Testis (tissue), 3 donors: ENCODE results near the gene MYO1D. TPM values are rescaled to one million over a fixed set of nuclear protein-coding genes. Genes with fewer than 3 reads are reported as not detected.

Source experiments
- DNase-seq: peaks from one replicate; pipeline ENCODE4 v3.0.0-alpha.2; 2019
- H3K27ac ChIP-seq, 2 donors: fragments of 200-600 bp; sonication (generic); one replicate each; pipeline ENCODE4 v1.5.1; 2019
- H3K27me3 ChIP-seq: fragments of 200-600 bp; sonication (generic); one replicate; pipeline ENCODE4 v1.5.1; 2019
- H3K36me3 ChIP-seq: fragments of 200-600 bp; sonication (generic); one replicate; pipeline ENCODE4 v1.5.1; 2017; ENCODE audit warnings: low read depth; ENCODE audit errors: missing control alignments
- H3K4me1 ChIP-seq: fragments of 200-600 bp; sonication (generic); one replicate; pipeline ENCODE4 v1.5.1; 2019
- H3K4me3 ChIP-seq, 2 donors: fragments of 200-600 bp; sonication (generic); one replicate each; pipeline ENCODE4 v1.5.1; 2017 to 2019
- H3K9me3 ChIP-seq: fragments of 200-600 bp; sonication (generic); one replicate; pipeline ENCODE4 v1.5.1; 2017
- POLR2A ChIP-seq: fragments of 450-650 bp; IDR thresholded peaks from one replicate; pipeline ENCODE4 v1.6.1; 2017; ENCODE audit warnings: antibody characterized with exemption, mild to moderate bottlenecking, moderate library complexity
- WGBS, 2 donors: methylation state at CpG; one replicate each; pipeline ENCODE4 v1.1.5; 2018; 5-methylcytosine and 5-hydroxymethylcytosine counted together
- intact Hi-C: fragments of 100-400 bp; cut with DNase I; formaldehyde crosslinking; loops from one replicate; pipeline ENCODE4 v1.15.1; 2023; ENCODE audit warnings: low total_unique reads
- polyA plus RNA-seq: library from polyadenylated mRNA; stranded (reverse); fragments of 350-450 nt; fragmentation: Illumina TruSeq; extraction: RNeasy Lipid Tissue Mini Kit (QIAGEN cat#74804); gene quantifications from one replicate; pipeline ENCODE4 v1.2.3, GENCODE V29; 2014; ENCODE audit warnings: low read depth, low replicate concordance; ENCODE audit not compliant: insufficient read depth
- total RNA-seq, 2 donors: library from RNA; depleted of rRNA; stranded (reverse); fragments of >200 nt; gene quantifications; one replicate each; pipeline ENCODE4 v1.2.3, GENCODE V29; 2016
- TF ChIP-seq, protein P1 (sequence below), 3 experiments: fragments of 450-650 bp in 2 of 3; fragments of 200-600 bp in 1 of 3; sonication (generic) in 1 of 3; IDR thresholded peaks; one replicate each; pipeline ENCODE4 v1.5.1; 2016 to 2019; ENCODE audit warnings: antibody characterized with exemption in 3 of 3, mild to moderate bottlenecking in 2 of 3, moderate library complexity in 1 of 3

Gene MYO1D
- total and polyA plus RNA-seq, 3 donors from 2014 or later, result 29.5 to 34.1 (median 33.6) TPM

DNA sequence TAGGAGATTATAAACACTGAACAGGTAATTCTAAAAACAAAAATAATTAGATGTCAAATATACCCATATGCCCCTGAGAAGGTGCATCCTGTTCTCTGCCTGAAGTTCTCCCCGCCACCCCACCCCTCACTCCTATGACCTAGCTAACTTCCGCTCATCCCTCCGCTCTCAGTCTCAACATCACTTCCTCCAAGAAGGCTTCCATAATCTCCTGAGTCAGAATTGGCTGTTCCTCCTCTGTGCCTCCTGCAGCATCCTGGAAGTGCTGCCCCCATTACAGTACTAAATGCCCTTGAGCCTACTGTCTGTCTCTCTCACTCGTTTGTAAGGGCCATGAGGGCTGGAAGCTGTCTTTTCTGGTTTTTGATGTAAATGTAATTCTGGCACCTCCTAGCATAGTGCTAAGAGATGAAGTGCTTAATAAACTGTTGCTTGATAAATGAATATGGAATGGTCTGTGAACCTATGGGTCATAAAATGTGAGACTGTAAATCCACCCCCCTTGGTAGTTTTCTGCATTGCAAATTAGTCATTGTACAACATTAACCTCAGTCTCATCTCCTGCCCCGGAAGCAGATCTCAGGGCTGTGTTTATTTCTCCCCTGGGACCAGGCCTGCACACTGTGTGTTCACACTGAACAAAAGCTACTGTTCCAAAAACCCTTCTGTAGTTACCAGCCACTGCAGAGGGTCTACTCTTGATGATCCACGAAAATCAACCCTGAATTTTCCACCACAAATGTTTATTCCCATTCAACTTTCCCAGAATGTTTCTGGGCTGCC is 3.9 kb upstream of the MYO1D start:
- Histone ChIP-seq H3K4me3 (no peak overlapping the region), H3K9me3 (no peaks in the 10 kb centered on the region), H3K4me1 (peaks cover 8% of the 10 kb centered on the region), H3K36me3 (no peaks in the 10 kb centered on the region), H3K27me3 (no peaks in the 10 kb centered on the region), H3K27ac (no peak overlapping the region)
- TF ChIP-seq, protein P1, sequence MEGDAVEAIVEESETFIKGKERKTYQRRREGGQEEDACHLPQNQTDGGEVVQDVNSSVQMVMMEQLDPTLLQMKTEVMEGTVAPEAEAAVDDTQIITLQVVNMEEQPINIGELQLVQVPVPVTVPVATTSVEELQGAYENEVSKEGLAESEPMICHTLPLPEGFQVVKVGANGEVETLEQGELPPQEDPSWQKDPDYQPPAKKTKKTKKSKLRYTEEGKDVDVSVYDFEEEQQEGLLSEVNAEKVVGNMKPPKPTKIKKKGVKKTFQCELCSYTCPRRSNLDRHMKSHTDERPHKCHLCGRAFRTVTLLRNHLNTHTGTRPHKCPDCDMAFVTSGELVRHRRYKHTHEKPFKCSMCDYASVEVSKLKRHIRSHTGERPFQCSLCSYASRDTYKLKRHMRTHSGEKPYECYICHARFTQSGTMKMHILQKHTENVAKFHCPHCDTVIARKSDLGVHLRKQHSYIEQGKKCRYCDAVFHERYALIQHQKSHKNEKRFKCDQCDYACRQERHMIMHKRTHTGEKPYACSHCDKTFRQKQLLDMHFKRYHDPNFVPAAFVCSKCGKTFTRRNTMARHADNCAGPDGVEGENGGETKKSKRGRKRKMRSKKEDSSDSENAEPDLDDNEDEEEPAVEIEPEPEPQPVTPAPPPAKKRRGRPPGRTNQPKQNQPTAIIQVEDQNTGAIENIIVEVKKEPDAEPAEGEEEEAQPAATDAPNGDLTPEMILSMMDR (IDR thresholded peaks at IDR 0.05), result no peak
- TF ChIP-seq POLR2A, result no peak
- intact Hi-C loops, result no loop called here
- WGBS, 2 donors, result 77 to 79% methylated on average over 6 of the region's 6 CpGs
- DNase-seq, result no peak

DNA sequence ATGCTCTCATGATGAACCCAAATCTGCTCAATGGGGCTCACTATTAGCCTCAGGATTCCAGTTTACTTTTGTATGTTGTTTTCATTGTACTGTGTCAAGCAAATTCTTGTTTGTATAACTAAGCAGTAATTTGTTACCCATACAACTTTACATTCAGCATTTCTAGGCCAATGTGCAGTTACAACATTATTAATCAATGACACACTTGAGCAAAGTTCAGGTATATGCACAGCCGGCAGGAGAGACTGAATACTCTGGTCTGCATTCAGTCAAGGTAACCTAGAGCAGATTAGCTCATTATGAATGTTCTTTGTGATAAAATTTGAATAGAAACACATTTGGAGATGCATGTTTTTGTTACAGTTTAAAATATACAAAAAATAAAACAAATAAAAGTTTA is 2.2 kb upstream of the MYO1D start:
- Histone ChIP-seq H3K9me3 (no peaks in the 10 kb centered on the region), H3K4me3 (no peak overlapping the region), H3K27ac (no peak overlapping the region), H3K27me3 (no peaks in the 10 kb centered on the region), H3K36me3 (no peaks in the 10 kb centered on the region), H3K4me1 (peaks cover 8% of the 10 kb centered on the region)
- intact Hi-C loops, result loop anchor here (5.0 kb wide), 1 partner anchor 97 kb away; no protein-coding TSS in a partner anchor
- TF ChIP-seq, protein P1 (IDR thresholded peaks at IDR 0.05), result no peak
- TF ChIP-seq POLR2A, result no peak
- 77 to 100% methylated on average over 1 of the region's 1 CpG for WGBS, 2 donors
- no peak for DNase-seq

DNA sequence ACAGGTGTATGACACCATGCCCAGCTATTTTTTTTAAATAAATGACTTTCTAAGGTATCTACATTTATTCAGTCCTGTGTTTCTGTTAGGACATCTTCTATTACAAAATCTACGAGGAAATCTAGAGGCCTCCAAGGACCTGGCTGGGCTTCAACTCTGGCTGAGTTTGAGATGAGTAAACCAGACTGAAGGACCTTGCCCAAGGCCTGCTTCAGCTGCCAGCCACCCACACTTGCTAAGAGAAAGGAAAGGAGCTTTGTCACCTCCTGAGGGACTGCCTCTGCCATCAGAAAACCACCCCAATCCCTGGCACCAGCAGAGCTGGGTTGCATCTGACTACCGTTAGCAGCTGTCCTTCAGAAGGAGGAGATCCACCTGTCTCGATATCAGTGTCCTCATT is 1.3 kb upstream of the MYO1D start:
- Histone ChIP-seq H3K4me1 (peaks cover 8% of the 10 kb centered on the region), H3K9me3 (no peaks in the 10 kb centered on the region), H3K27ac (no peak overlapping the region), H3K36me3 (no peaks in the 10 kb centered on the region), H3K4me3 (no peak overlapping the region), H3K27me3 (no peaks in the 10 kb centered on the region)
- no peak for DNase-seq
- TF ChIP-seq, protein P1 (IDR thresholded peaks at IDR 0.05), result no peak
- no peak for TF ChIP-seq POLR2A
- intact Hi-C loops, result loop anchor here (5.0 kb wide), 1 partner anchor 96 kb away; no protein-coding TSS in a partner anchor
- WGBS, 2 donors, result 76% methylated on average over 3 of the region's 3 CpGs

DNA sequence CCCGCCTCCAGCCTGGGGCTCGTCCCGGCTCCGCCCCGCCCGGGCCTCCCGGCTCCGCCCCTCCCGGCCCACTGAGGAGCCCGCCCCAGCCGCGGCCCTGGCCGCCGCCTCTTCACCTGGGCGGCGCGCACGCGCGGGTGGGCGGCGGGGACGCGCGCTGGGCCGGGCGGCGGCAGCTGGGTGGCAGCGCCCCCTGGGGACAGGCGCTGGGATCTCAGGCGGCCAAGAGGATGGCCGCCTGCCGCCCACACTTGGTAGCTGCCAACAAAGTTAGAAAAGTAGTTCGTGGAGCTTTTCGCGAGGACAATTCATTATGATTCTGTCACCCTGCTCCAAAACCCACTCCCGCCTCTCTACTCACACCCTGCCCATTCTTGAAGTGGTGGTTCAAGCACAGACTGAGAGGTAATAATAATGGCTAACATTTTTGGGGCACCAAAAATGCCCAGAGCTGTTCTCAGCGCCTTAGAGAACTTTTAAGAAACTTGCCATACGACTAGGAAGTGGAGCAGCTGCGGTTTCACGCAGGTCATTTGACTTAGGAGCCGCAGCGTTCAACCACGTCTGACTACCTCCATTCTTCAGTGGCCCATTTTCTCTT is 340 bp upstream of the MYO1D start:
- Histone ChIP-seq H3K36me3 (no peaks in the 10 kb centered on the region), H3K27ac (peak overlapping the region in 1 of 2 donors; percentile 96), H3K4me3 (peak overlapping the region; percentile 91 to 92), H3K27me3 (no peaks in the 10 kb centered on the region), H3K4me1 (peaks cover 8% of the 10 kb centered on the region), H3K9me3 (no peaks in the 10 kb centered on the region)
- peak; percentile 92 for DNase-seq
- intact Hi-C loops, result loop anchor here (5.0 kb wide), 1 partner anchor 95 kb away; no protein-coding TSS in a partner anchor
- TF ChIP-seq, protein P1 (IDR thresholded peaks at IDR 0.05), result peak; percentile 71 to 99 (median 91)
- no peak for TF ChIP-seq POLR2A
- 0 to 1% methylated on average over 11 to 32 of the region's 44 CpGs for WGBS, 2 donors
